CD8-positive, alpha-beta memory T cell (primary cell): ENCODE data around the gene DLX3. TPM values are rescaled to one million over a fixed set of nuclear protein-coding genes. Genes with fewer than 3 reads are reported as not detected.

Source experiments
- CTCF ChIA-PET: fragments of 350-600 bp; sonication (Branson Sonifier 250); formaldehyde crosslinking; loops from one replicate; lab custom pipeline; 2021; ENCODE audit warnings: antibody characterized with exemption; lab: Charles Lee
- POLR2A ChIA-PET: fragments of 350-600 bp; sonication (Branson Sonifier 250); formaldehyde crosslinking; loops from one replicate; lab custom pipeline; 2021; ENCODE audit warnings: antibody characterized with exemption; lab: Charles Lee
- DNase-seq, 5 donors: peaks; one replicate each; pipeline versions ENCODE4 v3.0.0 to v3.0.0-alpha.2; 2020 to 2022; ENCODE audit warnings: mixed read lengths in 1 of 5
- H3K27ac ChIP-seq: one replicate; pipeline ENCODE4 v1.7.0; 2013; ENCODE audit warnings: low read depth, mild to moderate bottlenecking, low read length, moderate library complexity
- H3K27me3 ChIP-seq: 2 replicates; pipeline ENCODE4 v1.7.0; 2013; ENCODE audit warnings: low read length, mild to moderate bottlenecking; ENCODE audit not compliant: insufficient read depth, poor library complexity, severe bottlenecking
- H3K36me3 ChIP-seq: 2 replicates; pipeline ENCODE4 v1.7.0; 2013; ENCODE audit warnings: mild to moderate bottlenecking, low read length, moderate library complexity; ENCODE audit not compliant: insufficient read depth
- H3K4me1 ChIP-seq: 2 replicates; pipeline ENCODE4 v1.7.0; 2013; ENCODE audit warnings: mild to moderate bottlenecking, low read length, moderate library complexity; ENCODE audit not compliant: insufficient read depth
- H3K4me3 ChIP-seq: 2 replicates; pipeline ENCODE4 v1.7.0; 2013; ENCODE audit warnings: mild to moderate bottlenecking, low read length
- H3K9me3 ChIP-seq: 2 replicates; pipeline ENCODE4 v1.7.0; 2013; ENCODE audit warnings: mild to moderate bottlenecking, low read length
- H3K27ac Mint-ChIP-seq, 8 donors: one replicate each; pipeline ENCODE4 v1.8.0; 2020 to 2021; ENCODE audit warnings: mixed read lengths in 8 of 8, mild to moderate bottlenecking in 6 of 8, inconsistent platforms in 3 of 8, moderate library complexity in 3 of 8
- H3K27me3 Mint-ChIP-seq, 2 donors: one replicate each; pipeline ENCODE4 v1.8.0; 2020 to 2021; ENCODE audit warnings: mixed read lengths in 2 of 2, mild to moderate bottlenecking in 1 of 2, moderate library complexity in 1 of 2
- H3K36me3 Mint-ChIP-seq, 3 donors: one replicate each; pipeline ENCODE4 v1.8.0; 2020 to 2021; ENCODE audit warnings: mixed read lengths in 3 of 3, inconsistent platforms in 1 of 3, mild to moderate bottlenecking in 1 of 3
- H3K4me1 Mint-ChIP-seq, 3 donors: one replicate each; pipeline ENCODE4 v1.8.0; 2020 to 2021; ENCODE audit warnings: mixed read lengths in 3 of 3, inconsistent platforms in 1 of 3, mild to moderate bottlenecking in 1 of 3
- H3K4me3 Mint-ChIP-seq, 7 donors: one replicate each; pipeline ENCODE4 v1.8.0; 2020 to 2021; ENCODE audit warnings: mixed read lengths in 7 of 7, mild to moderate bottlenecking in 6 of 7, moderate library complexity in 4 of 7, inconsistent platforms in 2 of 7
- H3K9me3 Mint-ChIP-seq, 5 donors: one replicate each; pipeline ENCODE4 v1.8.0; 2020 to 2022; ENCODE audit warnings: mixed read lengths in 5 of 5, mild to moderate bottlenecking in 3 of 5, moderate library complexity in 2 of 5, inconsistent platforms in 1 of 5
- polyA plus RNA-seq: library from polyadenylated mRNA; unstranded; fragments of 300-500 nt; fragmentation: Illumina TruSeq; gene quantifications from one replicate; pipeline ENCODE4 v1.2.3, GENCODE V29; 2021
- total RNA-seq, 2 experiments: library from RNA; stranded (reverse); gene quantifications; one replicate each; pipeline ENCODE4 v1.2.3, GENCODE V29; 2021

DLX3 gene
- total and polyA plus RNA-seq, 3 experiments from 2014 or later: 0.15 TPM; not detected in 2

DNA sequence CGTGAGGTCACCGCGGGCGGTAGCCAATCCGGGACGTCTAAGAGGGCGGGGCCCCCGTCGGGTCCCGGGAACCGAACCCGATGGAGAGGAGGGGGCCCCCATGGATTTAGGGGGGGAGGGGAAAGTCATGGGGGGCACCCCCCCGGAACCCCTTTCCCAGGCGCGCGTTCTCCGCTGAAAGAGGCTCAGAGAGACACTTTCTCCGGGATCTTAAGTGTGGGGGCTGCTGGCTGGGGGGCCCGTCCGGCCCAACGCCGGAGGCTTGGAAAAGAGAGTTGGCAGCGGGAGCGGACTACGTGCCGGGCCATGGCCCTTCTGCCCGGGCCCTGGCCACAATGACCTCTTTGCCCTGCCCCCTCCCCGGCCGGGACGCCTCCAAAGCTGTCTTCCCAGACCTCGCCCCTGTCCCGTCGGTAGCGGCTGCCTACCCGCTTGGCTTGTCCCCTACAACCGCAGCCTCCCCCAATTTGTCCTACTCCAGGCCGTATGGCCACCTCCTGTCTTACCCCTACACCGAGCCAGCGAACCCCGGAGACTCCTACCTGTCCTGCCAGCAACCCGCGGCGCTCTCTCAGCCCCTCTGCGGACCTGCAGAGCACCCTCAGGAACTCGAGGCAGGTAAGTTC, 25.8 kb downstream of the DLX3 start, which contains the start of gene DLX4:
DLX4 (plus strand) TSS at position 57 of the 626 bp plus-strand sequence; CDS start at position 336, 279 bp downstream.
- H3K9me3 ChIP-seq: no peaks in the 10 kb centered on the region
- Mint-ChIP-seq H3K4me3 (peak within 1 kb of the TSS; percentile 78 to 93 (median 87)), H3K36me3 (no peaks in the 10 kb centered on the region), H3K27ac (peak within 1 kb of the TSS; percentile 31 to 87 (median 62)), H3K4me1 (peaks cover 46 to 66% (median 62%) of the 10 kb centered on the region in 3 donors), H3K9me3 (peaks cover 0 to 7% (median 2%) of the 10 kb centered on the region in 5 donors), H3K27me3 (peaks cover 77 to 86% of the 10 kb centered on the region in 2 donors)
- H3K4me3 ChIP-seq: peak within 1 kb of the TSS; percentile 79
- H3K36me3 ChIP-seq: no peaks in the 10 kb centered on the region
- no peak for DNase-seq
- ChIA-PET CTCF (no interaction called here), POLR2A (no interaction called here)
- H3K4me1 ChIP-seq: peaks cover 43% of the 10 kb centered on the region
- H3K27me3 ChIP-seq: peaks cover 82% of the 10 kb centered on the region
- no peak within 1 kb of the TSS for H3K27ac ChIP-seq

GRCh38 chr17:49968405-49969133, 26.5 kb downstream of the DLX3 start:
- H3K4me3 Mint-ChIP-seq: peak overlapping the region; percentile 78 to 93 (median 87)
- Histone ChIP-seq H3K9me3 (no peaks in the 10 kb centered on the region), H3K4me1 (peaks cover 50% of the 10 kb centered on the region), H3K36me3 (no peaks in the 10 kb centered on the region), H3K4me3 (peak overlapping the region; percentile 79), H3K27me3 (peaks cover 83% of the 10 kb centered on the region), H3K27ac (no peak overlapping the region)
- CTCF ChIA-PET: interaction anchor here (1.1 to 2.8 kb wide), 2 partner anchors 16 to 29 kb away, joined by 5 to 7 read pairs; no protein-coding TSS in a partner anchor
- POLR2A ChIA-PET: no interaction called here
- peaks cover 51 to 72% (median 69%) of the 10 kb centered on the region in 3 donors for H3K4me1 Mint-ChIP-seq
- H3K27me3 Mint-ChIP-seq: peaks cover 77 to 86% of the 10 kb centered on the region in 2 donors
- no peaks in the 10 kb centered on the region for H3K36me3 Mint-ChIP-seq
- H3K9me3 Mint-ChIP-seq: peaks cover 0 to 8% (median 3%) of the 10 kb centered on the region in 5 donors
- H3K27ac Mint-ChIP-seq: peak overlapping the region in 7 of 8 donors; percentile 15 to 82 (median 42)
- DNase-seq: peak; percentile 44 to 80 (median 72)

- DNase-seq: no peak
- Mint-ChIP-seq H3K4me3 (peak overlapping the region; percentile 68 to 93 (median 78)), H3K36me3 (no peaks in the 10 kb centered on the region), H3K4me1 (peaks cover 50 to 71% (median 67%) of the 10 kb centered on the region in 3 donors), H3K27me3 (peaks cover 77 to 86% of the 10 kb centered on the region in 2 donors), H3K9me3 (peaks cover 0 to 8% (median 4%) of the 10 kb centered on the region in 5 donors), H3K27ac (peak overlapping the region in 3 of 8 donors; percentile 15 to 42 (median 31))
- H3K27ac ChIP-seq: no peak overlapping the region
- no peaks in the 10 kb centered on the region for H3K9me3 ChIP-seq
- H3K4me3 ChIP-seq: no peak overlapping the region
- ChIA-PET CTCF (interaction anchor here (1.1 to 2.8 kb wide), 3 partner anchors 16 to 30 kb away, joined by 5 to 7 read pairs (median 6); no protein-coding TSS in a partner anchor), POLR2A (no interaction called here)
- peaks cover 83% of the 10 kb centered on the region for H3K27me3 ChIP-seq
- H3K36me3 ChIP-seq: no peaks in the 10 kb centered on the region
- peaks cover 53% of the 10 kb centered on the region for H3K4me1 ChIP-seq
These were observed 27.2 kb downstream of the DLX3 start for GRCh38 chr17:49967621-49968404.

DNA sequence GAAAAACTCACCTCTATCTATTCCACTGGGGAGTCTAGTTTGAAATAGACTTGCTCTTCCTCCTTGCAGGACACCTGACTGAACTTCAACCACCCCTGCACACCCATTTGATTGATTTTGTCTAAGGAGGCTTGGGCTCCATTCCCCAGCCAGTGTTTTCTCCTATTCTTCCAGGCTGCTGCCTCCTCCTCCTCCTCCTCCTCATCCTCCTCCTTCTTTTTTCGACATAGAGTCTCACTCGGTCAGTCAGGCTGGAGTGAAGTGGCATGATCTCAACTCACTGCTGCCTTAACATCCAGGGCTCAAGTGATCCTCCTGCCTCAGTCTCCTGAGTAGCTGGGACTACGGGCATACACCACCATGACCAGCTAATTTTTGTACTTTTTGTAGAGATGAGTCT, 27.8 kb downstream of the DLX3 start:
- Mint-ChIP-seq H3K27me3 (peaks cover 80 to 86% of the 10 kb centered on the region in 2 donors), H3K4me3 (peak overlapping the region in 2 of 7 donors; percentile 2 to 26), H3K9me3 (peaks cover 0 to 8% (median 4%) of the 10 kb centered on the region in 5 donors), H3K36me3 (no peaks in the 10 kb centered on the region), H3K27ac (peak overlapping the region in 1 of 8 donors; percentile 51), H3K4me1 (peaks cover 47 to 65% (median 62%) of the 10 kb centered on the region in 3 donors)
- CTCF ChIA-PET: interaction anchor here (1.4 to 2.8 kb wide), 2 partner anchors 15 to 30 kb away, joined by 6 to 7 read pairs; no protein-coding TSS in a partner anchor
- no peak for DNase-seq
- H3K36me3 ChIP-seq: no peaks in the 10 kb centered on the region
- POLR2A ChIA-PET: no interaction called here
- H3K4me3 ChIP-seq: no peak overlapping the region
- H3K27ac ChIP-seq: no peak overlapping the region
- H3K27me3 ChIP-seq: peaks cover 83% of the 10 kb centered on the region
- no peaks in the 10 kb centered on the region for H3K9me3 ChIP-seq
- H3K4me1 ChIP-seq: peaks cover 49% of the 10 kb centered on the region

DNA sequence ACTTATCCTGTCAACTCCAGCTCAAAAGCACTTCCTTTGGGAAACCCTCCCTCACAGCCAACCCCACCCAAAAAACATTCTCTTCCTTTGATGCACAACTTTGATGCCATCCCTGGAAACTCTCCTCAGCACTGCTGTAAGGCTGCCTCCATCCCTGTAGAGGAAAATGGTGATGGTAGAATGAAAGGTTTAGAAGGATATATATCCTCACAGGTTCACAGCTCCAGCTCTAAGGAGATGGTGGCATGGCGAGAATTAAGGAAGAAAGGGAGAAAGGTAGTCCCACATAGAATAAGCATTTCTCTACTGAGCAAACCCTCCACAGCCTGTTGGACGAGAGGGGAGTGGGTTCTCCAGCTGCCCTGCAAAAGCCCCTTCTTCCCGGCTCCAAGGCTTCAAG, 28.3 kb downstream of the DLX3 start:
- Histone ChIP-seq H3K4me1 (peaks cover 46% of the 10 kb centered on the region), H3K4me3 (no peak overlapping the region), H3K27ac (no peak overlapping the region), H3K36me3 (no peaks in the 10 kb centered on the region), H3K9me3 (no peaks in the 10 kb centered on the region), H3K27me3 (peaks cover 79% of the 10 kb centered on the region)
- H3K27me3 Mint-ChIP-seq: peaks cover 77 to 87% of the 10 kb centered on the region in 2 donors
- peaks cover 47 to 62% (median 62%) of the 10 kb centered on the region in 3 donors for H3K4me1 Mint-ChIP-seq
- peak overlapping the region in 1 of 7 donors; percentile 12 for H3K4me3 Mint-ChIP-seq
- no peak for DNase-seq
- H3K9me3 Mint-ChIP-seq: peaks cover 0 to 8% (median 4%) of the 10 kb centered on the region in 5 donors
- ChIA-PET POLR2A (interaction anchor here (0.7 kb wide), 1 partner anchor 264 kb away, joined by 3 read pairs; no protein-coding TSS in a partner anchor), CTCF (interaction anchor here (1.4 to 2.8 kb wide), 2 partner anchors 15 to 30 kb away, joined by 6 to 7 read pairs; no protein-coding TSS in a partner anchor)
- H3K27ac Mint-ChIP-seq: peak overlapping the region in 2 of 8 donors; percentile 3 to 9
- no peaks in the 10 kb centered on the region for H3K36me3 Mint-ChIP-seq

GRCh38 chr17:49965524-49965909, 29.5 kb downstream of the DLX3 start:
- Mint-ChIP-seq H3K4me3 (peak overlapping the region in 5 of 7 donors; percentile 10 to 78 (median 27)), H3K4me1 (peaks cover 38 to 50% (median 49%) of the 10 kb centered on the region in 3 donors), H3K36me3 (no peaks in the 10 kb centered on the region), H3K27me3 (peaks cover 69 to 85% of the 10 kb centered on the region in 2 donors), H3K9me3 (peaks cover 0 to 8% (median 4%) of the 10 kb centered on the region in 5 donors), H3K27ac (no peak overlapping the region)
- H3K27ac ChIP-seq: no peak overlapping the region
- no peaks in the 10 kb centered on the region for H3K9me3 ChIP-seq
- no peak overlapping the region for H3K4me3 ChIP-seq
- H3K36me3 ChIP-seq: no peaks in the 10 kb centered on the region
- DNase-seq: no peak
- ChIA-PET CTCF (interaction anchor here (2.8 kb wide), 1 partner anchor 13 kb away, joined by 7 read pairs; no protein-coding TSS in a partner anchor), POLR2A (no interaction called here)
- H3K4me1 ChIP-seq: peaks cover 46% of the 10 kb centered on the region
- peaks cover 66% of the 10 kb centered on the region for H3K27me3 ChIP-seq
